Occipital lobe (tissue), 2 donors: ENCODE data around the gene SDC1. TPM values are rescaled to one million over a fixed set of nuclear protein-coding genes. Genes with fewer than 3 reads are reported as not detected.

Experiments
- DNase-seq: peaks from one replicate; lab custom pipeline; 2025; lab: John Stamatoyannopoulos, UW
- total RNA-seq: library from RNA; depleted of rRNA; stranded (reverse); fragments of >200 nt; gene quantifications from one replicate; pipeline ENCODE4 v1.2.3, GENCODE V29; 2014

SDC1 gene
- total RNA-seq, 1 donor from 2014 or later: 9.0 TPM

GRCh38 chr2:20215183-20216040 lies 9.5 kb downstream of the SDC1 start:
- no peak for DNase-seq

DNA sequence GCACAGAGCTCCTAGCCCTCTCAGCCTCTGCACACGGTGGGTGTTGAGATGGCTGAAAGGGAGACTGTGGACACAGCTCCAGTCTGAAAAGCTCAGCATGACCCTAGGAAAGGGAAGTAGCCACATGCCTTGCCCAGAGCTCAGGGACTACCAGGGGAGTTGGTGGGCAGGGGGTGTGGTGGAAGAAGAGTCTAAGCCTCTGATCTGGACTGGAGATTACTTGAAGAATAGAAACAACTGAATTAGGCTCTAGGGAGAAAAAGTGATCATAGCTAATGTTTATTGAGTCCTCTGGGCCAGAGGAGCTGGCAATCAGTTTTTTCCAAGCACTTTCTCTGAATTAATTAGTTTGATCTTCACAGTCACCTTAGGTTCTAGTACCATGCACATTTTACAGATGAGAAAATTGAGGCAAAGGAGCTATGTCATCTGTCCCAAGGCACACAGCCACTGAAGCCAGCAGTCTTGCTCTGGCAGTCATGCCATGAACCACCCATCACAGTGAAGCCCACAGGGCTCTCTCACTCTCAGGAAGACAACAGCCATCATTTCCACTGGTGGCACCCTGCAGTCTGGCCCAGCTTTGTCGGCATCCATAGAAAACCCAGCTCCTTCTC lies 10.3 kb downstream of the SDC1 start:
- DNase-seq: no peak

- DNase-seq: no peak
Observed at GRCh38 chr2:20213651-20214565, 11.0 kb downstream of the SDC1 start.

- no peak for DNase-seq
Observed at GRCh38 chr2:20212871-20213503, 11.9 kb downstream of the SDC1 start.

DNA sequence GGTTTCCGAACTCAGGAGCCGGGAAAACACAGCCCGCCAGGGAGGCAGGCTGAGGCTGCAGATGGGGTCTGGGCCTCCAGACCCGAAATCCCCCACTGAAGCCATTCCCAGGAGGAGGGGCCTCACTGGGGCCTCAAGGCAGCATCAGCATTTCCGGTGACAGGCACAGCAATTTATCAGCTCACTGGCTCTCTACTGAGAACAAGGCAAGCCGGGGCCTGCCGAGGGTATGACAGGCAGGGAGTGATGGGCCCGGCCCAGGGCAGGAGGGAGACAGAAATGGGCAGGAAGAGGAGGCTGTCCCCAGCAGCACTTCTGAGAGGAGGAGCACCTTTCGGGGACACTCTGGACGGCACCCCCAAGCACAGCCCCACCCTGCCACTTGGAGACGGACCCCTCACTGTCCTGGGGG lies 12.5 kb downstream of the SDC1 start:
- DNase-seq: no peak

GRCh38 chr2:20211860-20212458 lies 13.0 kb downstream of the SDC1 start:
- no peak for DNase-seq

DNA sequence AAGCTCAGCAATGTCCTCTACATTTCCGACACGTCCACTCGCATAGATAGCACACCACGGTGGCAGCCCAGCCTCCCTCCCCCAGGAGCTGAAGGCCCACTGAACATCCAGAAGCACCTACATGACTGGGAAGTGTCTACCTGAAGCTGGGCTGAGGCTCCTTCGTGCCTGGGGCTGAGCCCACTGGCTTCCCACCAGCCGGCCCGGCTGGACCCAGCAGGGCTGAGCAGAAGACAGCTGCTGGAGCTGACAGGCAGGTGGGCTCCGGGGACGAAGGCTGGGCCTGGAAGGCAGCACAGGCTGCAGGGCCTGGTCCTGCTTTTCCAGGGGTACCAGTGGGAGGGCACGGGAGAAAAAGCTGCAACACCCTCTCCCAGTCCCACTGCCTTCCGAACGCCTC lies 13.5 kb downstream of the SDC1 start:
- DNase-seq: no peak

DNA sequence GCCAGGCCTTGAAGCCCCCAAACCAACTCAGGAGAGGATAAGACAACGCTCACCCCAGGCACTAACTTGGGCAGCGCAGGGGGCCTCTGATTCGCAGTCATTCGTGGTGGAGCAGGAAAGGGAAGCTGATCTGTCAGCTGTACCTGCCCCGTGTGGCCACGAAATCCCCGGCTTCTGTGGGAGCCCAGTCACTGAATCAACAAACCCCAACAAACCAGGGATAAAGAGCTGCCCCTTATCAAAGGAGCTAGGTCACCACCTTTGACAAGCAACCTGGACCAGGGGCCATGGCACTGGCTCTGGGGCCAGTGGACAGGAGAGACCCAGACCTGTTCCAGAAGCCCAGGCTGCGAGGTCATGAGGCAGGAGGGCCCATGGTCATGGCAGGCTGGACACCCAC lies 14.5 kb downstream of the SDC1 start:
- no peak for DNase-seq

GRCh38 chr2:20209373-20210109 lies 15.4 kb downstream of the SDC1 start:
- no peak for DNase-seq

- no peak for DNase-seq
Observed at GRCh38 chr2:20208476-20208859, 16.5 kb downstream of the SDC1 start.

GRCh38 chr2:20207051-20207450 lies 17.9 kb downstream of the SDC1 start:
- DNase-seq: no peak

DNA sequence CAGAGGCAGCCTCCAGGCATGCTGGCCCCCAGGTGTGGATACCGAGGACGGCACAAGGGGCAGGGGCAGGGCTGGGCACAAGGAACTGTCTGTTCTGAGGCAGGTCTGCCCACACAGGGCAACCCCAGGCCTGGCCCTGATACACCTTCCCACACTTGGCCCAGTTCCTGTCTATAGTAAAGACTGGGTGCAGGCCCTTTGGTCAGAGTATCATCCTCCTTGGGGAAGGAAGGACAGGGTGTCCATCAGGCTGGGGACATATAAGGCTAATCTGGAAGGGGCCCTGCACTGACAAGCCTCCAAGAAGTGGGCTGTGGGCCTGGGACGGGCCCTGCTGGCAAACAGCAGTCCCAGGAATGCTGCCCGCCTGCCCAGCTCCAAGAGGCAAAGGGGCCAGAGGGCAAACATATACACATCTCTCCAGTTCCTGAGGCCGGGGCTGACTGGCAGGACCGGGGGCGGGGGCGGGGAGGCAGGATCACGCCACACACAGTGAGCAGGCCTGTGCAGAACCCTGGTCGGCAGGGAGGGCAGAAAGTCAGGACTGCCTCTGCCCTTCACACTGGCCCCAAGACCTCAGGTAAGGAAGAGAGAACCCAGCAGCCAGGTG lies 18.9 kb downstream of the SDC1 start:
- DNase-seq: no peak

DNA sequence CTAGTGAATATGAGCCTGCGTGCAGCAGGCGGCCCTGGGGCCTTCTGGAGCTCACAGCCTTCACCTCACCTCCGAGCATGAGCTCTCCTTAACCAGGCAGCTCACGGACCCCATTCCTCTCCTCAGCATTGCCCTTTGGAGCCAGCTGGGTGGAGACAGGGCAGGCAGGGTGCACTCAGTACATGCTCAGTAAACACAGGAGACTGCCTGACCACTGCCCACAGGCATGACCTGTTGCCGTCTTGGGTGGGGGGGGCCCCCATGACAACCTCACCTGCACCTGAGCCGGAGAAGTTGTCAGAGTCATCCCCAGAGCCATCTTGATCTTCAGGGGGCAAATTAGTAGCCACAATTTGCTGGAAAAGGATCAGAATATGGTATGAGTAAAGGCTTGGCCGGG lies 19.9 kb downstream of the SDC1 start:
- no peak for DNase-seq

DNA sequence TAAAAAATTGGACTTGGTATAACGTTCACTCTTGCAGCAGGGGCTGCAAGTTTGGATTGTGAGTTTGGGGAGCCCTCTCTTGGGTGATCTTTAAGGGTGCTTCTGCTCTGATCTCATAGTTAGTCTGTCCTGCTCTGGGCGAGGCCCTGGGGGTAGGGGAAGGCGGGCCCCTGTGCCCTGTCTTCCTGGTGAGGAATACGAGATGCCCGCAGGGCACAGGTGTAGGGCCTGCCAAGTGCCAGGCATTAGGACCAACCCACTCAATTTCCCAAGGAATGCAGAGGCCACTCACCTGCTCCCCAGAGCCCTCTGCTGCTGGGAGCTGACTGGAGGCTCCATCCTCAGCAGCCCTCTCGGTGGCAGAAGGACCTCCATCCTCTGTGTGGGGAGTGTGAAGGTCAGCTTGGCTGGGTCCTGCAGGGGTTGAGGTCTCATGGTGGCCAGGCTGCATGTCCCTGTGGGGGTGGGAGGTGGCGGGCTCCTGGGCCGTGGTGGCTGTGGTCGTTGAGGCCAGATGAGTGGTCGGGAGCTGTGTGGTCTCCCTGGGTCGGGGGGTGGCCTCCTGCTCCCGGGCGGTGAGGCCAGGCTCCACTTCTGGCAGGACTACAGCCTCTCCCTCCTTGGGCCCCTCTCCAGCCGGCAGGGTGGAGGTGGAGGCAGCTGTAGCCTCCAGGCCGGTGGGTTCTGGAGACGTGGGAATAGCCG lies 21.3 kb downstream of the SDC1 start:
- no peak for DNase-seq

GRCh38 chr2:20203072-20203471 lies 21.9 kb downstream of the SDC1 start:
- no peak for DNase-seq

GRCh38 chr2:20201671-20202070 lies 23.3 kb downstream of the SDC1 start:
- DNase-seq: no peak

DNA sequence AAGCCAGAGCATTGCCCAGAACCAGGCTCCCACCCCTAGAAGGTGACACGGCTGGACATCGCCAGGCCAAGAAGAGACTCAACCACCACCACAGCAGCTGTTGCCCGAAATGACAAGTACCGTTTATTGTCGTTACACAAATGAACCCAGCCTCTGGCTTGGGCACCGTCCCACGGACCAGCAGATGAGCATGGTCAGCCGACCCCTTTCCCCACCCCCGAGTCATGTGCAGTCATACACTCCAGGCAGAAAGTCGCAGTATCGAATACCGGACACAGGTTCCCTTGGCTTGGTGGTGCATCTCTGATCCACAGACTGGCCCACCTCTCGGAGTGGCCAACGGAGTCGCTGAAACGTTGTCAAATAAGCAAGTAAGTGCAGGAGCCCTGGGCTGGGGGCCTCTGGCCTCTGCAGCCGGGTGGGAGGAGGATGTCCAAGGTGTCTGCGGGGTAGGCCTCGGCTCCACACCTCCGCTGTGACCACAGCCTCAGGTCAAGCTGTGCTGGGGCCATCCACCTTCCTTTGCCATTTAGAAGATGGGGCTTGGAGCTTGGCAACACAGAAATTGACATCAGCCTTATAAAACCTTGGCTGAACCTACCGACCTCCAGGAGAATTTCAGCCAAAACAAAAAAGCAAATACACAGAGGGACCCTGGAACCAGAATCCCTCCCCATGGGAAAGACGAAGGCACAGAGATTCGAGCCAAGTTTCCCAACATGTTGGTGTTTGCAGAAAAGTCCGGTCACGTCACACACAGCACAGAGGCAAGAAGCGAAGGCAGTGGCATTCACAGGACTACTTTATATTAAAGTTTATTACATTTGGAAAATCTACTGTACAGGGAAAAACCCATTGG lies 24.0 kb downstream of the SDC1 start:
- no peak for DNase-seq

DNA sequence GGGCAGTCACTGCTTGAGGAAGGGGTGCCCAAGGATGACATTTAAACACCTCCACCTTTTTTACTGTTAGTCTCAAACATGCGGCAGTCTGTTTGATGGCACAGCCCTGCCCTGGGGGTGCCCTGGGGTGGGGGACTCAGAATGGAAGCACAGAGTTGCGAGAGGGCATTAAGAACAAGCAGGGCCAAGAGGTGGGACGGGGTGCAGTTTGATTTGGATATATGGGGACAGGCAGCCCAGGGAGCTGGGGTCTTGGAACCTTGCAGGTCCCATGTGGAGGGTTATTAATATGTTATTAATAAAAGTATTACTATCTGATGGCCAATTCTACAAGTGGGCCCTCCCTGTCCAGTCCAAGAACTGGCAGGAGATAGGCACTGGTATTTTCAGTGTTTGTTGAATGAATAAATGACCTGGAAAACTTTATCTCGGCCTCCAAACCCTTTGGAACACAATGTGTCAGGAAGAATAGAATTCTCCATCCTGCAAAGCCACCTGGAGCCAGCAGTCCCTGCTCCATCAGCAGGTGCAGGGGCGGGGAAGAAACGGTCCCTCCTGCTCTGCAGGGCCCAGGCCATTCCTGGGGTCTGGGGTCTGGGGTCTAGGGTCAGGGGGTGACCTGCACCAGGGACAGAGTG lies 25.2 kb downstream of the SDC1 start:
- DNase-seq: no peak
